HL-60 (cell line): Measurements from ENCODE around the gene RUNX3.

ENCODE experiments used
- GABPA ChIP-seq: IDR thresholded peaks from 2 replicates; pipeline ENCODE4 v1.6.1; 2012; ENCODE audit warnings: low read depth
- POLR2AphosphoS5 ChIP-seq: IDR thresholded peaks from 2 replicates; pipeline ENCODE4 v1.6.1; 2012; ENCODE audit warnings: low read depth
- SPI1 ChIP-seq: IDR thresholded peaks from 2 replicates; pipeline ENCODE4 v1.6.1; 2012; ENCODE audit warnings: low read depth, mild to moderate bottlenecking, borderline replicate concordance
- TF ChIP-seq, protein P1 (sequence below): IDR thresholded peaks from 2 replicates; pipeline ENCODE4 v1.6.1; 2012; ENCODE audit warnings: low read depth; ENCODE audit not compliant: insufficient replicate concordance
- TF ChIP-seq, protein P2 (sequence below): IDR thresholded peaks from one replicate; pipeline ENCODE4 v1.5.1; 2011; ENCODE audit warnings: low read length, control low read depth, inconsistent platforms; ENCODE audit not compliant: insufficient read depth

DNA sequence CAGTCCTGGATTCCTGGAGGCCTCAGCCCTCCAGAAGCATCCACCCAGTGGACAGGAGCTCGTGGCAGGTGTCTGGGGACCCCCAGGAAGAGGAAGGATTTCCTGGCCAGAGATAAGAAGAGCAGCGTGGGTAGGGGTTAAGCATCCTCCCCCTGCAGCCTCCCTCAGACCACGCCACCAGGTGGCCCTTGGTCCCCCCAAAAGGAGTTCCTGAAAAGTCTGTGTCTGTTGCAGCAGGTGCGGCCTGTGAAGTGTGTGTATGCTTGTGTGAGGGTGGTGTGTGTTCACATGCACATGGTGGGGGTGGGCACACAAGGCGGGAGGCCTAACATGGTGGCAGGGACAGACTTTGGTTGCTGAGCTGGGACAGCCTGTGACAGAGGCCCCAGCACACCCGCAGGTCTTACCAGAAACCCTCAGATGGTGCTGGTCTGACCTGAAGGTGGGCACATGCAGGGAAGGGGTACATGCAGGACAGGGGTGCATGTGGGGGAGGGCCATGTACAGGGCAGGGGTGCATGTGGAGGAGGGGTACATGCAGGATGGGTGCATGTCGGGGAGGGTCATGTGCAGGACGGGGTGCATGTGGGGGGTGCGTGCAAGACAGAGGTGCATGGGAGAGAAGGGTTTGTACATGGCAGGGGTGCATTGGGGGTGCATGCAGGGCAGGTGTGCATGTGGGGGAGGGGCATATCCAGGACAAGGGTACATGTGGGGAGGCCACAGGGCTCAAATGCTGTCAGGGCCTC is 18.2 kb upstream of the RUNX3 start:
- TF ChIP-seq, protein P1, sequence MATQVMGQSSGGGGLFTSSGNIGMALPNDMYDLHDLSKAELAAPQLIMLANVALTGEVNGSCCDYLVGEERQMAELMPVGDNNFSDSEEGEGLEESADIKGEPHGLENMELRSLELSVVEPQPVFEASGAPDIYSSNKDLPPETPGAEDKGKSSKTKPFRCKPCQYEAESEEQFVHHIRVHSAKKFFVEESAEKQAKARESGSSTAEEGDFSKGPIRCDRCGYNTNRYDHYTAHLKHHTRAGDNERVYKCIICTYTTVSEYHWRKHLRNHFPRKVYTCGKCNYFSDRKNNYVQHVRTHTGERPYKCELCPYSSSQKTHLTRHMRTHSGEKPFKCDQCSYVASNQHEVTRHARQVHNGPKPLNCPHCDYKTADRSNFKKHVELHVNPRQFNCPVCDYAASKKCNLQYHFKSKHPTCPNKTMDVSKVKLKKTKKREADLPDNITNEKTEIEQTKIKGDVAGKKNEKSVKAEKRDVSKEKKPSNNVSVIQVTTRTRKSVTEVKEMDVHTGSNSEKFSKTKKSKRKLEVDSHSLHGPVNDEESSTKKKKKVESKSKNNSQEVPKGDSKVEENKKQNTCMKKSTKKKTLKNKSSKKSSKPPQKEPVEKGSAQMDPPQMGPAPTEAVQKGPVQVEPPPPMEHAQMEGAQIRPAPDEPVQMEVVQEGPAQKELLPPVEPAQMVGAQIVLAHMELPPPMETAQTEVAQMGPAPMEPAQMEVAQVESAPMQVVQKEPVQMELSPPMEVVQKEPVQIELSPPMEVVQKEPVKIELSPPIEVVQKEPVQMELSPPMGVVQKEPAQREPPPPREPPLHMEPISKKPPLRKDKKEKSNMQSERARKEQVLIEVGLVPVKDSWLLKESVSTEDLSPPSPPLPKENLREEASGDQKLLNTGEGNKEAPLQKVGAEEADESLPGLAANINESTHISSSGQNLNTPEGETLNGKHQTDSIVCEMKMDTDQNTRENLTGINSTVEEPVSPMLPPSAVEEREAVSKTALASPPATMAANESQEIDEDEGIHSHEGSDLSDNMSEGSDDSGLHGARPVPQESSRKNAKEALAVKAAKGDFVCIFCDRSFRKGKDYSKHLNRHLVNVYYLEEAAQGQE: no peak
- TF ChIP-seq, protein P2, sequence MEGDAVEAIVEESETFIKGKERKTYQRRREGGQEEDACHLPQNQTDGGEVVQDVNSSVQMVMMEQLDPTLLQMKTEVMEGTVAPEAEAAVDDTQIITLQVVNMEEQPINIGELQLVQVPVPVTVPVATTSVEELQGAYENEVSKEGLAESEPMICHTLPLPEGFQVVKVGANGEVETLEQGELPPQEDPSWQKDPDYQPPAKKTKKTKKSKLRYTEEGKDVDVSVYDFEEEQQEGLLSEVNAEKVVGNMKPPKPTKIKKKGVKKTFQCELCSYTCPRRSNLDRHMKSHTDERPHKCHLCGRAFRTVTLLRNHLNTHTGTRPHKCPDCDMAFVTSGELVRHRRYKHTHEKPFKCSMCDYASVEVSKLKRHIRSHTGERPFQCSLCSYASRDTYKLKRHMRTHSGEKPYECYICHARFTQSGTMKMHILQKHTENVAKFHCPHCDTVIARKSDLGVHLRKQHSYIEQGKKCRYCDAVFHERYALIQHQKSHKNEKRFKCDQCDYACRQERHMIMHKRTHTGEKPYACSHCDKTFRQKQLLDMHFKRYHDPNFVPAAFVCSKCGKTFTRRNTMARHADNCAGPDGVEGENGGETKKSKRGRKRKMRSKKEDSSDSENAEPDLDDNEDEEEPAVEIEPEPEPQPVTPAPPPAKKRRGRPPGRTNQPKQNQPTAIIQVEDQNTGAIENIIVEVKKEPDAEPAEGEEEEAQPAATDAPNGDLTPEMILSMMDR: no peak
- peak; percentile 41; the same call in 1 of the 2 replicates for TF ChIP-seq POLR2AphosphoS5
- no peak for TF ChIP-seq GABPA
- peak; percentile 4; the same call in 1 of the 2 replicates for TF ChIP-seq SPI1
